ENCODE measurements around the gene N4BP2L2. TPM values are rescaled to one million over a fixed set of nuclear protein-coding genes. Genes with fewer than 3 reads are reported as not detected.

N4BP2L2 gene
- total RNA-seq, 1 experiment from 2014 or later = 31.0 TPM

GRCh38 chr13:32530841-32531253 lies 7.7 kb downstream of the N4BP2L2 start:
- peak; percentile 71 for DNase-seq (ENCODE audit: low read depth)

GRCh38 chr13:32528358-32528757 lies 10.2 kb downstream of the N4BP2L2 start:
- peak; percentile 8 for DNase-seq (ENCODE audit: low read depth)

- DNase-seq (ENCODE audit: low read depth) = no peak
Measured at GRCh38 chr13:32527151-32527550, 11.4 kb downstream of the N4BP2L2 start.

- DNase-seq (ENCODE audit: low read depth) = no peak
Measured at GRCh38 chr13:32525766-32526165, 12.8 kb downstream of the N4BP2L2 start.

- DNase-seq (ENCODE audit: low read depth) = no peak
Measured at GRCh38 chr13:32515246-32515645, 23.3 kb downstream of the N4BP2L2 start.

GRCh38 chr13:32511482-32511881 lies 27.1 kb downstream of the N4BP2L2 start:
- no peak for DNase-seq (ENCODE audit: low read depth)

GRCh38 chr13:32504876-32505275 lies 33.7 kb downstream of the N4BP2L2 start:
- no peak for DNase-seq (ENCODE audit: low read depth)

- DNase-seq (ENCODE audit: low read depth) = no peak
Measured at GRCh38 chr13:32504263-32504662, 34.3 kb downstream of the N4BP2L2 start.

GRCh38 chr13:32503727-32504126 lies 34.9 kb downstream of the N4BP2L2 start:
- no peak for DNase-seq (ENCODE audit: low read depth)

GRCh38 chr13:32501064-32501463 lies 37.5 kb downstream of the N4BP2L2 start:
- no peak for DNase-seq (ENCODE audit: low read depth)

GRCh38 chr13:32499538-32500210 lies 38.9 kb downstream of the N4BP2L2 start:
- no peak for DNase-seq (ENCODE audit: low read depth)

GRCh38 chr13:32497589-32497988 lies 41.0 kb downstream of the N4BP2L2 start:
- DNase-seq (ENCODE audit: low read depth) = no peak

GRCh38 chr13:32496599-32497160 lies 41.9 kb downstream of the N4BP2L2 start:
- DNase-seq (ENCODE audit: low read depth) = no peak

GRCh38 chr13:32495841-32496240 lies 42.8 kb downstream of the N4BP2L2 start:
- no peak for DNase-seq (ENCODE audit: low read depth)

- DNase-seq (ENCODE audit: low read depth) = no peak
Measured at GRCh38 chr13:32495429-32495828, 43.2 kb downstream of the N4BP2L2 start.

- DNase-seq (ENCODE audit: low read depth) = no peak
Measured at GRCh38 chr13:32491028-32491427, 47.6 kb downstream of the N4BP2L2 start.

- no peak for DNase-seq (ENCODE audit: low read depth)
Measured at GRCh38 chr13:32476892-32477291, 61.7 kb downstream of the N4BP2L2 start.

- no peak for DNase-seq (ENCODE audit: low read depth)
Measured at GRCh38 chr13:32476021-32476731, 62.4 kb downstream of the N4BP2L2 start.

- DNase-seq (ENCODE audit: low read depth) = no peak
Measured at GRCh38 chr13:32474999-32475792, 63.4 kb downstream of the N4BP2L2 start.

- DNase-seq (ENCODE audit: low read depth) = no peak
Measured at GRCh38 chr13:32473650-32474049, 64.9 kb downstream of the N4BP2L2 start.

- DNase-seq (ENCODE audit: low read depth) = no peak
Measured at GRCh38 chr13:32472194-32472621, 66.4 kb downstream of the N4BP2L2 start.
